Midbrain (tissue), 1 donor: Measurements from ENCODE around the gene RBP4.
"Not testable (repeated sequence)": the region's sequence is repeated elsewhere in the genome, so short reads cannot be mapped to it uniquely, and the experiment has no call there.

ENCODE experiments used
- DNase-seq: peaks from one replicate; lab custom pipeline; 2025; lab: John Stamatoyannopoulos, UW

The RBP4 gene

GRCh38 chr10:93566435-93567276 lies 34.4 kb downstream of the RBP4 start, which contains the start of gene FFAR4:
Gene FFAR4, plus strand, starts transcription at chr10:93566665. Its CDS starts 56 bp downstream, at chr10:93566721.
- no peak for DNase-seq

GRCh38 chr10:93565446-93565845 lies 35.6 kb downstream of the RBP4 start:
- DNase-seq: no peak

GRCh38 chr10:93560541-93560940 lies 40.5 kb downstream of the RBP4 start:
- DNase-seq: no peak

- no peak for DNase-seq
These were observed 41.5 kb downstream of the RBP4 start for GRCh38 chr10:93559490-93559889.

- DNase-seq: peak; percentile 53
These were observed 46.1 kb downstream of the RBP4 start for GRCh38 chr10:93554760-93555432.

GRCh38 chr10:93554316-93554663 lies 46.7 kb downstream of the RBP4 start:
- DNase-seq: no peak

GRCh38 chr10:93553482-93554315 lies 47.3 kb downstream of the RBP4 start:
- no peak for DNase-seq

GRCh38 chr10:93552780-93553179 lies 48.3 kb downstream of the RBP4 start:
- no peak for DNase-seq

GRCh38 chr10:93550606-93551005 lies 50.4 kb downstream of the RBP4 start:
- DNase-seq: no peak

GRCh38 chr10:93548376-93549071 lies 52.5 kb downstream of the RBP4 start:
- no peak for DNase-seq

GRCh38 chr10:93547522-93547921 lies 53.5 kb downstream of the RBP4 start:
- DNase-seq: no peak

- not testable (repeated sequence) for DNase-seq
These were observed 54.0 kb downstream of the RBP4 start for GRCh38 chr10:93546995-93547394.

- no peak for DNase-seq
These were observed 58.7 kb downstream of the RBP4 start for GRCh38 chr10:93542358-93542791.
